ENCODE results near the gene EFNA2. TPM values are rescaled to one million over a fixed set of nuclear protein-coding genes. Genes with fewer than 3 reads are reported as not detected.

EFNA2 gene
- total RNA-seq, 6 experiments from 2014 or later, result 4.2 to 10.3 (median 5.6) TPM

- Histone ChIP-seq H3K4me1 (peaks cover 5 to 88% (median 37%) of the 10 kb centered on the region in 4 donors), H3K27me3 (no peaks in the 10 kb centered on the region), H3K36me3 (peaks cover 17 to 43% (median 28%) of the 10 kb centered on the region in 4 donors), H3K9me3 (no peaks in the 10 kb centered on the region), H3K4me3 (no peak overlapping the region), H3K27ac (peak overlapping the region in 2 of 3 donors; percentile 33 to 92)
- ATAC-seq (no peak), DNase-seq (no peak)
- 65% methylated on average over 20 of the region's 23 CpGs for WGBS (ENCODE audit: insufficient coverage, low coverage, low lambda C conversion rate, missing lambda C conversion rate)
- TF ChIP-seq POLR2A (IDR thresholded peaks at IDR 0.05), result peak; percentile 5
- TF ChIP-seq CTCF (IDR thresholded peaks at IDR 0.05), result no peak
- intact Hi-C loops (cut with DNase I), result no loop called here
These were observed 28.1 kb upstream of the EFNA2 start for GRCh38 chr19:1257475-1258162.

GRCh38 chr19:1258163-1258492, 27.5 kb upstream of the EFNA2 start:
- Histone ChIP-seq H3K9me3 (no peaks in the 10 kb centered on the region), H3K27me3 (no peaks in the 10 kb centered on the region), H3K36me3 (peaks cover 17 to 43% (median 28%) of the 10 kb centered on the region in 4 donors), H3K27ac (peak overlapping the region; percentile 33 to 92 (median 84)), H3K4me1 (peaks cover 5 to 85% (median 35%) of the 10 kb centered on the region in 4 donors), H3K4me3 (no peak overlapping the region)
- ATAC-seq (no peak), DNase-seq (no peak)
- 85% methylated on average over 6 of the region's 8 CpGs for WGBS (ENCODE audit: insufficient coverage, low coverage, low lambda C conversion rate, missing lambda C conversion rate)
- TF ChIP-seq POLR2A (IDR thresholded peaks at IDR 0.05) (peak; percentile 10), CTCF (IDR thresholded peaks at IDR 0.05) (no peak)
- intact Hi-C loops (cut with DNase I), result no loop called here

GRCh38 chr19:1258707-1259205, 26.9 kb upstream of the EFNA2 start:
- 26% methylated on average over 14 of the region's 15 CpGs for whole genome bisulfite sequencing (ENCODE audit: insufficient coverage, low coverage, low lambda C conversion rate, missing lambda C conversion rate)

GRCh38 chr19:1259206-1259875, 26.3 kb upstream of the EFNA2 start:
- H3K27ac ChIP-seq, result peak overlapping the region; percentile 67 to 92 (median 84)
- ATAC-seq (peak; percentile 11 to 51 (median 24)), DNase-seq (peak; percentile 85 to 89 (median 86))
- peak overlapping the region; percentile 3 to 16 (median 3) for H3K4me3 ChIP-seq
- TF ChIP-seq POLR2A (IDR thresholded peaks at IDR 0.05), result peak; percentile 69
- no peak for TF ChIP-seq CTCF (IDR thresholded peaks at IDR 0.05)
- intact Hi-C loops (cut with DNase I), result no loop called here
- peaks cover 5 to 73% (median 29%) of the 10 kb centered on the region in 4 donors for H3K4me1 ChIP-seq
- peaks cover 12 to 38% (median 22%) of the 10 kb centered on the region in 4 donors for H3K36me3 ChIP-seq
- no peaks in the 10 kb centered on the region for H3K27me3 ChIP-seq
- no peaks in the 10 kb centered on the region for H3K9me3 ChIP-seq
- WGBS (ENCODE audit: insufficient coverage, low coverage, low lambda C conversion rate, missing lambda C conversion rate), result 0% methylated on average over 5 of the region's 17 CpGs

More at GRCh38 chr19:1258707-1259205, 26.9 kb upstream of the EFNA2 start:
- peak overlapping the region; percentile 3 to 16 (median 3) for H3K4me3 ChIP-seq
- H3K4me1 ChIP-seq, result peaks cover 5 to 79% (median 32%) of the 10 kb centered on the region in 4 donors
- peak overlapping the region; percentile 67 to 92 (median 84) for H3K27ac ChIP-seq
- TF ChIP-seq CTCF (IDR thresholded peaks at IDR 0.05) (no peak), POLR2A (IDR thresholded peaks at IDR 0.05) (no peak)
- no peaks in the 10 kb centered on the region for H3K9me3 ChIP-seq
- intact Hi-C loops (cut with DNase I), result no loop called here
- H3K27me3 ChIP-seq, result no peaks in the 10 kb centered on the region
- peaks cover 17 to 43% (median 28%) of the 10 kb centered on the region in 4 donors for H3K36me3 ChIP-seq
- ATAC-seq (no peak), DNase-seq (no peak)
